PFSK-1 (cell line): ENCODE results near the gene PRKN.

Source experiments
- POLR2AphosphoS5 ChIP-seq: IDR thresholded peaks from 2 replicates; pipeline ENCODE4 v1.6.1; 2012; ENCODE audit warnings: low read depth, mild to moderate bottlenecking, control low read depth, low read length, moderate library complexity
- SIN3A ChIP-seq: IDR thresholded peaks from 2 replicates; pipeline ENCODE4 v1.6.1; 2012; ENCODE audit warnings: mild to moderate bottlenecking, low read length, moderate library complexity, borderline replicate concordance; ENCODE audit not compliant: insufficient read depth
- TAF1 ChIP-seq: IDR thresholded peaks from 2 replicates; pipeline ENCODE4 v1.6.1; 2012; ENCODE audit warnings: low read length, control low read depth, borderline replicate concordance; ENCODE audit not compliant: insufficient read depth
- TF ChIP-seq, protein P1 (sequence below), 2 experiments: IDR thresholded peaks; 2 replicates each; pipeline versions ENCODE4 v1.6.1 to v1.8.0; 2011 to 2012; ENCODE audit warnings: low read depth in 2 of 2, low read length in 2 of 2, control low read depth in 1 of 2, inconsistent platforms in 1 of 2, mild to moderate bottlenecking in 1 of 2, moderate library complexity in 1 of 2; ENCODE audit not compliant: insufficient read depth in 1 of 2

- TF ChIP-seq, protein P1, sequence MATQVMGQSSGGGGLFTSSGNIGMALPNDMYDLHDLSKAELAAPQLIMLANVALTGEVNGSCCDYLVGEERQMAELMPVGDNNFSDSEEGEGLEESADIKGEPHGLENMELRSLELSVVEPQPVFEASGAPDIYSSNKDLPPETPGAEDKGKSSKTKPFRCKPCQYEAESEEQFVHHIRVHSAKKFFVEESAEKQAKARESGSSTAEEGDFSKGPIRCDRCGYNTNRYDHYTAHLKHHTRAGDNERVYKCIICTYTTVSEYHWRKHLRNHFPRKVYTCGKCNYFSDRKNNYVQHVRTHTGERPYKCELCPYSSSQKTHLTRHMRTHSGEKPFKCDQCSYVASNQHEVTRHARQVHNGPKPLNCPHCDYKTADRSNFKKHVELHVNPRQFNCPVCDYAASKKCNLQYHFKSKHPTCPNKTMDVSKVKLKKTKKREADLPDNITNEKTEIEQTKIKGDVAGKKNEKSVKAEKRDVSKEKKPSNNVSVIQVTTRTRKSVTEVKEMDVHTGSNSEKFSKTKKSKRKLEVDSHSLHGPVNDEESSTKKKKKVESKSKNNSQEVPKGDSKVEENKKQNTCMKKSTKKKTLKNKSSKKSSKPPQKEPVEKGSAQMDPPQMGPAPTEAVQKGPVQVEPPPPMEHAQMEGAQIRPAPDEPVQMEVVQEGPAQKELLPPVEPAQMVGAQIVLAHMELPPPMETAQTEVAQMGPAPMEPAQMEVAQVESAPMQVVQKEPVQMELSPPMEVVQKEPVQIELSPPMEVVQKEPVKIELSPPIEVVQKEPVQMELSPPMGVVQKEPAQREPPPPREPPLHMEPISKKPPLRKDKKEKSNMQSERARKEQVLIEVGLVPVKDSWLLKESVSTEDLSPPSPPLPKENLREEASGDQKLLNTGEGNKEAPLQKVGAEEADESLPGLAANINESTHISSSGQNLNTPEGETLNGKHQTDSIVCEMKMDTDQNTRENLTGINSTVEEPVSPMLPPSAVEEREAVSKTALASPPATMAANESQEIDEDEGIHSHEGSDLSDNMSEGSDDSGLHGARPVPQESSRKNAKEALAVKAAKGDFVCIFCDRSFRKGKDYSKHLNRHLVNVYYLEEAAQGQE (IDR thresholded peaks at IDR 0.05; ENCODE audit: insufficient read depth in 1 of 2, low read depth in 2 of 2, low read length in 2 of 2), result no peak
- no peak for TF ChIP-seq POLR2AphosphoS5
- no peak for TF ChIP-seq TAF1
- no peak for TF ChIP-seq SIN3A
These were observed 173.0 kb downstream of the PRKN start for GRCh38 chr6:162554531-162554930.
